ENCODE data around the gene COTL1. TPM values are rescaled to one million over a fixed set of nuclear protein-coding genes. Genes with fewer than 3 reads are reported as not detected.

The COTL1 gene
- total RNA-seq, 4 donors from 2014 or later: 34.5 to 42.9 (median 40.7) TPM

GRCh38 chr16:84570739-84571403, 47.0 kb downstream of the COTL1 start:
- Histone ChIP-seq H3K9me3 (peaks cover 0 to 12% (median 5%) of the 10 kb centered on the region in 4 donors), H3K4me1 (no peaks in the 10 kb centered on the region), H3K4me3 (no peak overlapping the region), H3K27ac (replicated peaks in 1 of 4) (no peak overlapping the region), H3K27me3 (no peaks in the 10 kb centered on the region), H3K36me3 (peaks cover 0 to 10% (median 2%) of the 10 kb centered on the region in 4 donors)
- TF ChIP-seq POLR2AphosphoS5 (IDR thresholded peaks at IDR 0.05) (no peak), EP300 (IDR thresholded peaks at IDR 0.05) (no peak), CTCF (IDR thresholded peaks at IDR 0.05) (no peak), POLR2A (IDR thresholded peaks at IDR 0.05; ENCODE audit: low read depth) (no peak)
- WGBS: 92% methylated on average over 14 of the region's 14 CpGs
- no peak for DNase-seq (ENCODE audit: extremely low spot score)
- intact Hi-C loops (cut with DNase I): no loop called here

GRCh38 chr16:84569382-84569987, 48.4 kb downstream of the COTL1 start:
- H3K9me3 ChIP-seq: peaks cover 0 to 12% (median 5%) of the 10 kb centered on the region in 4 donors
- no peaks in the 10 kb centered on the region for H3K4me1 ChIP-seq
- H3K36me3 ChIP-seq: peaks cover 0 to 17% (median 3%) of the 10 kb centered on the region in 4 donors
- no peak overlapping the region for H3K27ac ChIP-seq (replicated peaks in 1 of 4)
- TF ChIP-seq POLR2A (IDR thresholded peaks at IDR 0.05; ENCODE audit: low read depth) (no peak), CTCF (IDR thresholded peaks at IDR 0.05) (no peak), POLR2AphosphoS5 (IDR thresholded peaks at IDR 0.05) (no peak), EP300 (IDR thresholded peaks at IDR 0.05) (no peak)
- H3K27me3 ChIP-seq: no peaks in the 10 kb centered on the region
- DNase-seq (ENCODE audit: extremely low spot score): no peak
- 74% methylated on average over 9 of the region's 9 CpGs for WGBS
- H3K4me3 ChIP-seq: no peak overlapping the region
- intact Hi-C loops (cut with DNase I): no loop called here

GRCh38 chr16:84568066-84568465, 49.8 kb downstream of the COTL1 start:
- TF ChIP-seq POLR2AphosphoS5 (IDR thresholded peaks at IDR 0.05) (no peak), CTCF (IDR thresholded peaks at IDR 0.05) (no peak), EP300 (IDR thresholded peaks at IDR 0.05) (no peak), POLR2A (IDR thresholded peaks at IDR 0.05; ENCODE audit: low read depth) (no peak)
- intact Hi-C loops (cut with DNase I): no loop called here
- 94% methylated on average over 9 of the region's 9 CpGs for WGBS
- Histone ChIP-seq H3K4me1 (no peaks in the 10 kb centered on the region), H3K36me3 (peaks cover 0 to 18% (median 3%) of the 10 kb centered on the region in 4 donors), H3K9me3 (peaks cover 0 to 12% (median 5%) of the 10 kb centered on the region in 4 donors), H3K27ac (replicated peaks in 1 of 4) (no peak overlapping the region), H3K27me3 (no peaks in the 10 kb centered on the region), H3K4me3 (no peak overlapping the region)
- DNase-seq (ENCODE audit: extremely low spot score): no peak

GRCh38 chr16:84567286-84567962, 50.5 kb downstream of the COTL1 start:
- no peak for DNase-seq (ENCODE audit: extremely low spot score)
- no peak for TF ChIP-seq CTCF (IDR thresholded peaks at IDR 0.05)
- no peak for TF ChIP-seq POLR2A (IDR thresholded peaks at IDR 0.05; ENCODE audit: low read depth)
- TF ChIP-seq POLR2AphosphoS5 (IDR thresholded peaks at IDR 0.05): no peak
- no peak for TF ChIP-seq EP300 (IDR thresholded peaks at IDR 0.05)
- WGBS: 88% methylated on average over 16 of the region's 16 CpGs
- Histone ChIP-seq H3K27me3 (no peaks in the 10 kb centered on the region), H3K4me1 (no peaks in the 10 kb centered on the region), H3K4me3 (no peak overlapping the region), H3K36me3 (peaks cover 0 to 18% (median 3%) of the 10 kb centered on the region in 4 donors), H3K27ac (replicated peaks in 1 of 4) (no peak overlapping the region), H3K9me3 (peaks cover 0 to 12% (median 5%) of the 10 kb centered on the region in 4 donors)
- intact Hi-C loops (cut with DNase I): no loop called here
